ENCODE measurements around the gene CDCP1.

DNA sequence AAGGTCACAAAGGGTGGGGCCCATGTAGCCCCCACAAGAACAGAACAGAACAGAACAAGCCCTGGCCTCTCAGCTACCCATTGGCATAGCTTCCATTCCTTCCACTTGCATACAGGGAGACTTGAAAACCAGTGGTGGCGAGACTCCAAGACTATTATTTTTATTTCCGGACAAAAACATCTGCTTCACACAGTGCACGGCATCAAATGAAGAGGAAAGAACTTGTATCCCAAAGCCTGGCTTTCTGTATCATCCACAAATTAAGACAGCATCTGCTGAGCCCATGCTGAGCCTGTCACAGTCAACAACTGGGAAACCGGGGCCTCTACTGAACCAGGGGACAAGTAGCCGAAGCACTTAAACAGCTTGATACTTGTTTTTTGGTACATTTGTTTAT, 64.0 kb downstream of the CDCP1 start:
- TF ChIP-seq EZH2phosphoT487 (IDR thresholded peaks at IDR 0.05; ENCODE audit: insufficient read depth, low read depth) (no peak), EZH2 (IDR thresholded peaks at IDR 0.05; ENCODE audit: insufficient read depth, poor library complexity, severe bottlenecking) (no peak)

Data from GM23248 (cell line).